HepG2 (cell line): ENCODE measurements around the gene TTYH1. TPM values are rescaled to one million over a fixed set of nuclear protein-coding genes. Genes with fewer than 3 reads are reported as not detected.

Source experiments
- ASH2L ChIP-seq: fragments of 300-600, 200-600 bp; sonication (generic); IDR thresholded peaks from 2 replicates; pipeline ENCODE4 v1.7.0; 2017; ENCODE audit warnings: low read depth, mild to moderate bottlenecking, moderate library complexity, mixed read lengths, low read length; ENCODE audit not compliant: insufficient read length
- HHEX ChIP-seq: IDR thresholded peaks from 2 replicates; pipeline ENCODE4 v1.6.1; 2016; ENCODE audit warnings: control low read depth
- JUNB ChIP-seq: sonication (generic); formaldehyde crosslinking; IDR thresholded peaks from 2 replicates; pipeline ENCODE4 v1.8.0; 2022; ENCODE audit warnings: missing genetic modification reagents, mild to moderate bottlenecking, borderline replicate concordance
- KMT2B ChIP-seq: IDR thresholded peaks from 2 replicates; pipeline ENCODE4 v1.6.1; 2016; ENCODE audit warnings: missing genetic modification reagents, missing compliant biosample characterization
- NFYB ChIP-seq: sonication (generic); formaldehyde crosslinking; IDR thresholded peaks from 2 replicates; pipeline ENCODE4 v1.4.0; 2020; ENCODE audit warnings: missing genetic modification reagents
- NR2F6 ChIP-seq, 2 experiments: IDR thresholded peaks; 2 replicates each; pipeline ENCODE4 v1.6.1; 2016; ENCODE audit warnings: antibody characterized with exemption in 1 of 2, mild to moderate bottlenecking in 1 of 2
- SALL1 ChIP-seq: sonication (generic); formaldehyde crosslinking; IDR thresholded peaks from 2 replicates; pipeline ENCODE4 v1.8.0; 2022; ENCODE audit warnings: mild to moderate bottlenecking, missing genetic modification reagents
- SOX5 ChIP-seq: IDR thresholded peaks from 2 replicates; pipeline ENCODE4 v1.6.1; 2016; ENCODE audit warnings: borderline replicate concordance
- ZNF251 ChIP-seq: sonication (generic); formaldehyde crosslinking; IDR thresholded peaks from 2 replicates; pipeline ENCODE4 v1.9.0; 2021; ENCODE audit warnings: mild to moderate bottlenecking, missing genetic modification reagents
- ZNF282 ChIP-seq: fragments of 450-650 bp; IDR thresholded peaks from 2 replicates; pipeline ENCODE4 v1.6.1; 2018; ENCODE audit not compliant: partially characterized antibody
- ZSCAN9 ChIP-seq: IDR thresholded peaks from 2 replicates; pipeline ENCODE4 v1.6.1; 2016; ENCODE audit warnings: borderline replicate concordance
- polyA plus RNA-seq, 8 experiments: library from polyadenylated mRNA; depleted of rRNA in 3 of 8; stranded (reverse) in 7 of 8; unstranded in 1 of 8; fragments of >200 nt; fragmentation: Illumina TruSeq in 4 of 8; extraction: Trizol in 4 of 8; gene quantifications; 2 replicates each; pipeline versions ENCODE4 v1.2.1 to v1.2.3, GENCODE V29; 2011 to 2016; ENCODE audit warnings: low read depth in 4 of 8, missing spikeins in 1 of 8, mixed read lengths in 1 of 8; ENCODE audit not compliant: insufficient read depth in 1 of 8
- total RNA-seq, 5 experiments: library from RNA; depleted of rRNA; stranded (reverse); fragments of >200 nt; fragmentation: Illumina TruSeq; extraction: Trizol; gene quantifications; 2 replicates each; pipeline ENCODE4 v1.2.3, GENCODE V29; 2016; ENCODE audit warnings: low read depth in 1 of 5
- TF ChIP-seq, protein P1 (sequence below): sonication (generic); formaldehyde crosslinking; IDR thresholded peaks from 2 replicates; pipeline ENCODE4 v1.5.0; 2020; ENCODE audit warnings: mild to moderate bottlenecking, missing genetic modification reagents
- TF ChIP-seq, protein P2 (sequence below): sonication (generic); formaldehyde crosslinking; IDR thresholded peaks from 2 replicates; pipeline ENCODE4 v1.5.0; 2020; ENCODE audit warnings: missing genetic modification reagents
- TF ChIP-seq, protein P3 (sequence below), 2 experiments: fragments of 450-650 bp in 1 of 2; sonication (generic) in 1 of 2; formaldehyde crosslinking in 1 of 2; IDR thresholded peaks; 2 replicates each; pipeline versions ENCODE4 v1.6.1 to v1.8.0; 2016 to 2022; ENCODE audit warnings: antibody characterized with exemption in 1 of 2, mild to moderate bottlenecking in 1 of 2, missing genetic modification reagents in 1 of 2
- TF ChIP-seq, protein P4 (sequence below): sonication (generic); formaldehyde crosslinking; IDR thresholded peaks from 2 replicates; pipeline ENCODE4 v1.4.0; 2020; ENCODE audit warnings: mild to moderate bottlenecking, missing genetic modification reagents

The TTYH1 gene
- total and polyA plus RNA-seq, 2 of the 13 experiments (the other 11 are each of a cell fraction or from before 2014, with no cell fraction given): 6.9 to 19.9 TPM

DNA sequence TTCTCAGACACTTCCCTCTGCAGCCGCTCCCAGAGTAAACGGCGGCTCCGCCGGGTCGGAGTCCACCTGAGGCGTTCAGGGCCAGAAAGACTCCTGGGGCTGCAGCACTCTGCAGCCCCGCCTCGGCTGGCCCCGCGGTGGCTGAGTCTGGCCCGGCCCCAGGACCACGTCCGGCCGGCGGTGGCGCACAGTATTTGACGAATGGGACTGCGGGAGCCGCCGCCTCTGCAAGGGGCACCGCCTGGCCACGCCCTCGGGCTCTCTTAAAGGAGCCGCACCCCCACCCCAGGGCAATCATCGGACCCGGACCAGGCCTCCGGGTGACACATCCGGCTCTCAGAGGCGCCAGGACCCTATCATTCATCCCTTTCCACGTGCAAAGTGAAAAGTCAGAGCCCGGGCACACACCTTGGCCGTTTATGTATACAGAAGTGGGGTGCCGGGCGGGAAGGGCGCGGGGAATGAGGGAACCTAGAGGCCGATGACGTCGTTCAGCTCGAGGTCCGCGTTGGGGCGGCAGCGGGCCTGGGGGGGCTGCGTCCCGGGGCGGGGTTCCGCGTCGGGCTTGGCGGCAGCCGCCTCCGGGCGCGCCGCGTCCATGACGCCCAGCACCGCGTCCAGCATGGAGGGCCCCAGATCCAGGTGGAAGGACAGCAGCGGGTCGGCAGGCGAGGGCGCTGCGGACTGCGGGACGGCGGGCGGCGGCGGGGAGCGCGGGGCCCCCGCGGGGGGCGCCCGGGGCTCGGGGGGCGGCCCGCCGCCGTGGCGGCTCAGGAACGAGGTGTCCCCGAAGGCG lies 49.6 kb downstream of the TTYH1 start (continued):
- TF ChIP-seq SOX5 (CRISPR knock-in tag) (peak; percentile 44; the same call in 1 of the 2 replicates), ZSCAN9 (no peak), ZNF251 (CRISPR knock-in tag) (no peak), SALL1 (CRISPR knock-in tag) (peak; percentile 11; the same call in 1 of the 2 replicates), NFYB (CRISPR knock-in tag) (0 out of 2 replicates have a peak, but pooled peaks have one; percentile 30), NR2F6 (IDR thresholded peaks at IDR 0.05) (no peak), NR2F6 (CRISPR knock-in tag; IDR thresholded peaks at IDR 0.05) (no peak), JUNB (CRISPR knock-in tag) (no peak), HHEX (CRISPR knock-in tag) (no peak), ZNF282 (no peak), KMT2B (CRISPR knock-in tag) (no peak), ASH2L (peak; percentile 81)
- TF ChIP-seq, protein P1, sequence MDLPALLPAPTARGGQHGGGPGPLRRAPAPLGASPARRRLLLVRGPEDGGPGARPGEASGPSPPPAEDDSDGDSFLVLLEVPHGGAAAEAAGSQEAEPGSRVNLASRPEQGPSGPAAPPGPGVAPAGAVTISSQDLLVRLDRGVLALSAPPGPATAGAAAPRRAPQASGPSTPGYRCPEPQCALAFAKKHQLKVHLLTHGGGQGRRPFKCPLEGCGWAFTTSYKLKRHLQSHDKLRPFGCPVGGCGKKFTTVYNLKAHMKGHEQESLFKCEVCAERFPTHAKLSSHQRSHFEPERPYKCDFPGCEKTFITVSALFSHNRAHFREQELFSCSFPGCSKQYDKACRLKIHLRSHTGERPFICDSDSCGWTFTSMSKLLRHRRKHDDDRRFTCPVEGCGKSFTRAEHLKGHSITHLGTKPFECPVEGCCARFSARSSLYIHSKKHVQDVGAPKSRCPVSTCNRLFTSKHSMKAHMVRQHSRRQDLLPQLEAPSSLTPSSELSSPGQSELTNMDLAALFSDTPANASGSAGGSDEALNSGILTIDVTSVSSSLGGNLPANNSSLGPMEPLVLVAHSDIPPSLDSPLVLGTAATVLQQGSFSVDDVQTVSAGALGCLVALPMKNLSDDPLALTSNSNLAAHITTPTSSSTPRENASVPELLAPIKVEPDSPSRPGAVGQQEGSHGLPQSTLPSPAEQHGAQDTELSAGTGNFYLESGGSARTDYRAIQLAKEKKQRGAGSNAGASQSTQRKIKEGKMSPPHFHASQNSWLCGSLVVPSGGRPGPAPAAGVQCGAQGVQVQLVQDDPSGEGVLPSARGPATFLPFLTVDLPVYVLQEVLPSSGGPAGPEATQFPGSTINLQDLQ (CRISPR knock-in tag): no peak
- TF ChIP-seq, protein P2, sequence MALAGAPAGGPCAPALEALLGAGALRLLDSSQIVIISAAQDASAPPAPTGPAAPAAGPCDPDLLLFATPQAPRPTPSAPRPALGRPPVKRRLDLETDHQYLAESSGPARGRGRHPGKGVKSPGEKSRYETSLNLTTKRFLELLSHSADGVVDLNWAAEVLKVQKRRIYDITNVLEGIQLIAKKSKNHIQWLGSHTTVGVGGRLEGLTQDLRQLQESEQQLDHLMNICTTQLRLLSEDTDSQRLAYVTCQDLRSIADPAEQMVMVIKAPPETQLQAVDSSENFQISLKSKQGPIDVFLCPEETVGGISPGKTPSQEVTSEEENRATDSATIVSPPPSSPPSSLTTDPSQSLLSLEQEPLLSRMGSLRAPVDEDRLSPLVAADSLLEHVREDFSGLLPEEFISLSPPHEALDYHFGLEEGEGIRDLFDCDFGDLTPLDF (CRISPR knock-in tag): peak; percentile 43; the same call in 1 of the 2 replicates
- TF ChIP-seq, protein P3, sequence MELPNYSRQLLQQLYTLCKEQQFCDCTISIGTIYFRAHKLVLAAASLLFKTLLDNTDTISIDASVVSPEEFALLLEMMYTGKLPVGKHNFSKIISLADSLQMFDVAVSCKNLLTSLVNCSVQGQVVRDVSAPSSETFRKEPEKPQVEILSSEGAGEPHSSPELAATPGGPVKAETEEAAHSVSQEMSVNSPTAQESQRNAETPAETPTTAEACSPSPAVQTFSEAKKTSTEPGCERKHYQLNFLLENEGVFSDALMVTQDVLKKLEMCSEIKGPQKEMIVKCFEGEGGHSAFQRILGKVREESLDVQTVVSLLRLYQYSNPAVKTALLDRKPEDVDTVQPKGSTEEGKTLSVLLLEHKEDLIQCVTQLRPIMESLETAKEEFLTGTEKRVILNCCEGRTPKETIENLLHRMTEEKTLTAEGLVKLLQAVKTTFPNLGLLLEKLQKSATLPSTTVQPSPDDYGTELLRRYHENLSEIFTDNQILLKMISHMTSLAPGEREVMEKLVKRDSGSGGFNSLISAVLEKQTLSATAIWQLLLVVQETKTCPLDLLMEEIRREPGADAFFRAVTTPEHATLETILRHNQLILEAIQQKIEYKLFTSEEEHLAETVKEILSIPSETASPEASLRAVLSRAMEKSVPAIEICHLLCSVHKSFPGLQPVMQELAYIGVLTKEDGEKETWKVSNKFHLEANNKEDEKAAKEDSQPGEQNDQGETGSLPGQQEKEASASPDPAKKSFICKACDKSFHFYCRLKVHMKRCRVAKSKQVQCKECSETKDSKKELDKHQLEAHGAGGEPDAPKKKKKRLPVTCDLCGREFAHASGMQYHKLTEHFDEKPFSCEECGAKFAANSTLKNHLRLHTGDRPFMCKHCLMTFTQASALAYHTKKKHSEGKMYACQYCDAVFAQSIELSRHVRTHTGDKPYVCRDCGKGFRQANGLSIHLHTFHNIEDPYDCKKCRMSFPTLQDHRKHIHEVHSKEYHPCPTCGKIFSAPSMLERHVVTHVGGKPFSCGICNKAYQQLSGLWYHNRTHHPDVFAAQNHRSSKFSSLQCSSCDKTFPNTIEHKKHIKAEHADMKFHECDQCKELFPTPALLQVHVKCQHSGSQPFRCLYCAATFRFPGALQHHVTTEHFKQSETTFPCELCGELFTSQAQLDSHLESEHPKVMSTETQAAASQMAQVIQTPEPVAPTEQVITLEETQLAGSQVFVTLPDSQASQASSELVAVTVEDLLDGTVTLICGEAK (IDR thresholded peaks at IDR 0.05): no peak
- TF ChIP-seq, protein P3 (CRISPR knock-in tag; IDR thresholded peaks at IDR 0.05): peak; percentile 45; the same call in 1 of the 2 replicates
- TF ChIP-seq, protein P4, sequence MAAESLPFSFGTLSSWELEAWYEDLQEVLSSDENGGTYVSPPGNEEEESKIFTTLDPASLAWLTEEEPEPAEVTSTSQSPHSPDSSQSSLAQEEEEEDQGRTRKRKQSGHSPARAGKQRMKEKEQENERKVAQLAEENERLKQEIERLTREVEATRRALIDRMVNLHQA (CRISPR knock-in tag): no peak
